ENCODE results near the gene THUMPD1.
"Not testable (repeated sequence)": the region's sequence is repeated elsewhere in the genome, so short reads cannot be mapped to it uniquely, and the experiment has no call there.

The THUMPD1 gene

DNA sequence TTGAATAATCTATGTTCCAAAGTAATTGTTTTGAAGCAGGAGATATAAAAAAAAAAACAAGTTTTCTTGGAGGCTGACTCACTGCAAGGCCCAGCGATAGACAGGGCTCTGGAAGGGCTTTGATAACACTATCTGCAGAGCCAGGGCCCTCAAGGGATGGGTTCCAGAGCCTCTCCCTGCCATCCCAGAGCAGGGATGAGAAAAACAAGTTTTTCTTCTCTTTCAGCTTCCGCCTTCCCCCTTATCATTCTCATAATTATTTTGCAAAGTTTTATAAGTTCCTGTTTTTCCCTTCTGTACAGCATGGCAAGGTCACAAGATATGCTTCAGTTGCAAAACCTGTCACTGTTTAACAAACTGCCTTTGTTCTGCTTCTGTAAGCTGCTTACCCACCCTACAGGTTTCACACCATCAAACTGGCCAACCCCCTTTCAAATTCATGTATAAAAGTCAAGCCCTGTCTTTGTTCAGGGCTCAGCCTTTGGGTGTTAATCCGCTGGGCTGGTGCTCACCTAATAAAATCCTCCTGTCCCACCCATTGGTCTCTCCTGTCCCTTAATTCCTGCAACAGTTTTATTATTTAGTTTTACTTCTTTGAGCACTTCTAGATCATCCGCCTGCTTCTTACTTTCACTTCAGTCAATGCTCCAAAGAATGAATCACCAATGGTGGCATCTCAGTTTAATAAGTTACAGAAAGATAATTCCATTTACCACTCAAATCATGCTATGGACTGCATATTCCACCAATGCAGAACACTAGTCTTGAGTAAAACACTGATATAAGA, 5.6 kb upstream of the THUMPD1 start:
- no peak for DNase-seq

DNA sequence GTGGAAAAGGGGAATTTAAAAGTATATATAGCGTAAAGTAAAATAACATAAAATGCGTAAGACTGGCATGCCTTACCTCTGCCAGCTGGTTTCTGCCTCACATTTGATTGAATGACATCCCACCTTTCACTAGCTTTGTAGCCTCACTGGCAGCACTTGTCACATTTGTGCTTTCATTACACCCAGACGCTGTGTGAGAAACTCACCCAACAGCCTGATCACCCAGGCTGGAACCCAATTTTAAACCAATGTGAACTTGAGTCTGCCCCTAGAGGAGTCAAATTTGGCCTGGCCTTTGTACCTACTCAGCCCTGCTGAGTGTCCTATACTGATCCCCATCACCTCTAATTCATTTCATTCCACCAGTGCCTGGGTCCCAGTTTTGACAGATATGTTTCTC, 4.8 kb upstream of the THUMPD1 start:
- DNase-seq, result no peak

DNA sequence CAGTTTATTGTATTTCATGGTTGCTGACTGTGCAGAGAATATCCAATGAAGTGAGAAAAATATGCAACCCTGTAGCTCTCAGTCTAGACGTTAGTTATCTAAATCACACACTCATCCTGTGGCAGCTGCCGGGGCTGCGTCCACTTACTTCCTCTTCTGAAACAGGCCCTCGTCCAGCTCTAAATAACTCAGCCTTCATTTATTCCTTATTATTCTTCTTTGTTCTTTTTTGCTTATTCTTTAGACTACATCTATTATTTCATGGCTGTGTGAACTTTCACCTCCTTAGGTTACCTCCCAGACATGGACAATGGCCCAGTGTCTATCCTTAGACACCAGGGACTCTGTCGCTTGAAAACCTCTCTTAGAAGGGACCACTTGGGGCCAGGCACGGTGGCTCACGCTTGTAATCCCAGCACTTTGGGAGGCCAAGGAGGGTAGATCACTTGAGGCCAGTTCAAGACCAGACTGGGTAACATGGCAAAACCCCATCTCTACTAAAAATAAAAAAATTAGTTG, 3.4 kb upstream of the THUMPD1 start:
- no peak for DNase-seq

DNA sequence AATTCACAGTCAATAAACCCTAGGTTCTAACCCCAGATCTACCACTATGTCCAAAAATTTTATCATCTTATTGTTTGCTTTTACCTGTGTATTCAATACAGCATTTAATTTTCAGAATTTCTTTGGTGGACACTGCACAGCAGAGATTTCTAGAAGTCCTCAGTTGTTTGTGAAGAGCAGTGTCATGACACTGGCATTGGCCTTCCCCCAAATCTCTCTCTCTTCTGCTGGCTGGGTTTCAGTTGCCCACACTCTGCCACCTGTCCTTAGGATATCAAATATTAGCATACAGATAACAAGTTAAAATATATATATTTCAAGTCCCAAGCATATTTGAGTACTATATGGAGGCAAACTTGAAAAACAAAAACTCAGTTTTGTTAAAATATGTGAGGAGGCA, 2.0 kb upstream of the THUMPD1 start:
- DNase-seq, result no peak

DNA sequence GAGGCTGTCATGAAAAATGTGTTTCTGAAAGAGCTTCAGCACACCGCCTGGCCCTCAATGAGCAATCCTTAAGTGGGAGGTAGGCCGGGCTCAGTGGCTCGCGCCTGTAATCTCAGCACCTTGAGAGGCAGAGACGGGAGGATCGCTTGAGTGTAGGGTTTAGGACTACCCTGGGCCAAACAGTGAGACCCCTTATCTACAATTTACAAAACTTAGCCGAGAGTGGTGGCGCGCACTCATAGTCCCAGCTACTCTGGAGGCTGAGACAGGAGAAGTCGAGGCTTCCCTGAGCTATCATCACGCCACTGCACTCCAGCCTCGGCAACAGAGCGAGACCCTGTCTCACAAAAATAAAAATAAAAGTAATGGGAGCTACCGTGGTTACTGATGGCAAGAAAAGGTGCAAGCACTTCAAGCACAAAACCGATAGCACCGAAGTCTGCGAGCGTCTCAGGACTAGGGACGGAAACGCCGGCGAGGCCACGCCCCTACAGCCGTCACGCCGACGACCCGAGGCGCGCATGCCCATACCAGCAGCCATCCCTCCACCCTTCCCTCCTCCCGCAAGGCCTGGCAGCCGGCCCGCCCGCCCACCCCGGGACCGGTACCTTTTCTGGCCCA, 607 bp downstream of the THUMPD1 start:
- peak; percentile 92 for DNase-seq

DNA sequence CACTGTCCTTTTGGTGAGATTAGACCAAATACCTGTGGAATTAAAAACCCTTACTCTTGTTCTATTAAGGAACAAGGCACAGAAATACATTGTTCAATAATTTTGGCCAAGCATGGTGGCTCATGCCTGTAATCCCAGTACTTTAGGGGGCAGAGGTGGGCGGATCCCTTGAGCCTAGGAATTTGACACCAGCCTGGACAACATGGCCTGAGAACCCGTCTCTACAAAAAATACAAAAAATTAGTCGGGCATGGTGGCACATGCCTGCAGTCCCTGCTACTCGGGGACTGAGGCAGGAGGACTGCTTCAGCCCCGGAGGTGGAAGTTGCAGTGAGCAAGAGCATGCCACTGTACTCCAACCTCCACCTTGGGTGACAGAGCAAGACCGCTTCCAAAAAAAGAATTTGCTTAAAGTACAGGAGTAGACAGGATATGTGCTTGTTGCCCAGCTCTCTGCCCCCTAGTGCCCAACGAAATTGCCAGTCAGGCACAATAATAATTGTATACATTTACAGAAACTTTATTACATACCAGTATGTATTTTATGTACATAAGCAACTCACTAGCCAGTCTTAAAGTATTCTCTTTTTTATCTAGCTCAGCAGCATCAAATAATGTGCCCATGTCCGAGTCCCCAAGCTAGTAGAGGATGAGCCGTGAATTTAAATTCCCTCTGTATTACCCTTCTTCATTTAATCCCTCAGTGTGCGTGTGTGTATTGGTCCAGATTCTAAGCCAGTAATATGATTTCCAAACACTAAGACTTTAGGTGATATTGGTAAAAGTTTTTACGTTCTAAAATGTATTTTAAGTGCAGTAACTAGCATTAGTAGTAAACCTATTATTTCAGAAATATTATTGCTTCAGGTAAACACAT, 1.4 kb downstream of the THUMPD1 start:
- DNase-seq, result peak; percentile 37

DNA sequence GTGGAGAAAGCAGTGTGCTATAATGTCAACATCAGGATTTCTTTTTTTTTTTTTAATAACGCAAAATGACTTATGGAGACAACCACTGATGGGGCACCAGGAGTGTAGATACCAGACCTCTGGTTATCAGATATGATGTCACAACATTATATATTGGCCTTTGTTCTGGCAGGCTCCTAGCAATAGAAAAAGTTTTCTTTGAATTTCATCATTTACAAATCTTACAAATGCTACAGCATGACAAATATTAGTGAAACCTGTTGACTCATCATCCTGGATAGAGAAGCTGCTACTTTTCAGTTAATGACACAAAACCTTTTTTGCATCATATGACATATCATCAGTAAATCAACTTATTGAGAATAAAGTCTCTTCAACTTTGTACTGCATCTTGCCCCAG, 6.1 kb downstream of the THUMPD1 start:
- DNase-seq, result peak; percentile 15

DNA sequence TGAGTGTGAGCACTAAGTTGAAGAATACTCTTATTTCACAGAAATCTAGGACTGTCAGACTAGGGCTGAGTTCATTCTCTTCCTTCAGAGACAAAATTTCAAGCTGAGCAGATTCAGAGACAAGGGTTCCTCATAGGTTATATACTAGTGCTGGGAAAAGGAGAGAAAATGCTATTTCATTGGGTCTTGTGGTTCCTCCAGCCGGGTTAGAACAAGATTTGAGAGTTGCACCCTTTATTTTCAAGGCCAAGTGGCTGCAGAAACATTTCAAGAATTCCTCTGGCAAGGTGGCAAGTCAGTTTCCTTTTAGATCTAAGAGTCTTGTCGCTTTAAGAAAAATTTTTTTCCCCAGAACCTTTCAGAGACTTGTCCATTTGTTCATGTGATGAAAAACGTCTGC, 6.8 kb downstream of the THUMPD1 start:
- DNase-seq, result no peak

DNA sequence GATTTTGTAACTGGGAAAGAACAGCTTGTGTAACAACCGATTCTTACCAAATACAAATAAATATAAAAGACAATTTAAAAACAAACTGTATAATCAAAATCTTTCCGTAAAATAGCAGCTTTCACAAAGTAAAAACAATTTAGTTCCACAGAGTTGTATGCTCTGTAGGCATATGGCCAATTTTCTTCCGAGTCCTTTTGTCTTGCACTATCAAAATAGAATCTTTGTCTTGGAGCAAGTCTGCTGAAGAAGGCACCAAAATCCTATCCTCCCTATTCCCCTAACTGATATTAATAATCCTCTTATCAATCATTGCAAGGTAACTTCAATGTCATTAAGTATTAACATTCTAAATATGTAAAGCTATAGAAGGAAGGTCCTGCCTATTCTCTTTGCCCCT, 7.6 kb downstream of the THUMPD1 start:
- DNase-seq, result no peak

DNA sequence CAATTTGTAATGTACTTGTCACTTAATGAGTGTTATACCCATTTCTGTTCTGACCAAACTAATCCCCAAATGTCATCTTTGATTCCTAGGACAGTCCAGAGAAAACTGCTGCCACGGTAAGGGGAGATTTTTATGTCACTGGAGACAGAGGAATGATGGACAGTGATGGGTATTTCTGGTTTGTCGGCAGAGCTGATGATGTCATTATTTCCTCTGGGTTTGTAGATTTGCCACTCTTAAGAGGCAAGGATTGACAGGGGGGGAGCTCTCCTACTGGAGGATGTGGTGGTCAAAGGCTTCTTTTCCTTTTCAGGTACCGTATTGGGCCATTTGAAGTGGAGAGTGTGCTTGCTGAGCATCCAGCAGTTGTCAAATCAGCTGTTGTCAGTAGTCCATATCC, 12.5 kb downstream of the THUMPD1 start:
- DNase-seq, result no peak

DNA sequence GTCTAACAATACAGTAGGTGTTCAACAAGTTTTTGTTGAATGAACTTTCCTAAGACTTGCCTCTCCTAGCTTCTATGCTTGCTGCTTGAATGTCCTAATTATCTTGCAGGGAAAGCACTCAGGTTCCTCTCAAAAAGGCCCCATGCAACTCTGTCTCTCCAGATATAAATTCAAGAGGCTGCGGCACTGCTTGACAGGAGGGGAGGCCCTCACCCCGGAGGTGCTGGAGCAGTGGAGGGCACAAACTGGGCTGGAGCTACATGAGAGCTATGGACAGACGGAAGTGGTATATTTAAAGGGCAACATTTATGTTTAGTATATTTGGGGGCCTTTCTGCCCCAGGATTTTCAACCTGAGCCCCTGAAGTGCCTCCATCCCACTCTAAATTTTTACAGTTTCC, 14.4 kb downstream of the THUMPD1 start:
- no peak for DNase-seq

DNA sequence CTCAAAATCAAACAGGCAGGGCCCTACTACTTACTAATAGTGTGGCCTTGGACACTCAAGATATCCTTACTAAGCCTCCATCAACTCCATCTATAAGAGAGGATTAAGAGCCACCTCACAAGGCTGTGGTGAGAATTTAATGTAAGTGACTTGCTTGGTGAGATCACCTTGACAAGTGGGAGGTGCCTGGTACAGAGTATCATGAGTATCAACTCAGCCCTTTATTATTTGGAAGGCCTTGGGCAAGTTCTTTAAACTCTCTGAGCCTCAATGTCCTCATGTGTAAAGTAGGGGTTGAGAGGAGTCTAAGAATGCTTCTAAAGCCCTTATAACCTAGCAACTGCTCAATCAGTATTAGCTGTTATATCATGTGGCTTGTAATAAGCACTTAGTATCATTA, 15.0 kb downstream of the THUMPD1 start:
- DNase-seq, result no peak

DNA sequence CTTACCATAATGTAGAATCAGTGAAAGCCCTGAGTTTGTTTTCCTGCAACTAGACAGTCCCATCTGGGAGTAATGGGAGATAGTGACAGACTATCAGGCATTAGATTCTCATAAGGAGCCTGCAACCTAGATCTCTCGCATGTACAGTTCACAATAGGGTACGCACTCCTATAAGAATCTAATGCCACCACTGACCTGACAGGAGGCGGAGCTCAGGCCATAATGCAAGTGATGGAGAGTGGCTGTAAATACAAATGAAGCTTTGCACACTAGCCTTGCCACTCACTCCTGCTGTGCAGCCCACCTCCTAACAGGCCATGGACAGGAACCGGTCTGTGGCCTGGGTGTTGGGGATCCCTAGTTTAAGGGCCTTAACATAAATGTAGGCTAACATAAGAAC, 21.4 kb downstream of the THUMPD1 start:
- no peak for DNase-seq

DNA sequence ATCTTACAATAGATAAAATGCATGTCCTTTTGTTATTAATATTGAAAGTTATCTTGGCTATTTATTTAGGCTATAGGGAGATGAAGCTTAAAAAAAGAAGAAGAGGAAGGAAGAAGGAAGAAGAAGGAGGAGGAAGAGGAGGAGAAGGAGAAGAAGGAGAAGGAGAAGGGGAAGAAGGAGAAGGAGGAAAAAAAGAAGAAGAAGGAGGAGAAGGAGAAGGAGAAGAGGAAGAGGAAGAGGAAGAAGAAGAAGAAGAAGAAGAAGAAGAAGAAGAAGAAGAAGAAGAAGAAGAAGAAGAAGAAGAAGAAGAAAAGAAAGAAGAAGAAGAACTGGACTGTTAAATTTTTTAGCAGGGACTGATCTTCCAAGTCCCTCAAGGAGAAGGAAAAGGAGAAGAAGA, 23.9 kb downstream of the THUMPD1 start:
- DNase-seq, result not testable (repeated sequence)

DNA sequence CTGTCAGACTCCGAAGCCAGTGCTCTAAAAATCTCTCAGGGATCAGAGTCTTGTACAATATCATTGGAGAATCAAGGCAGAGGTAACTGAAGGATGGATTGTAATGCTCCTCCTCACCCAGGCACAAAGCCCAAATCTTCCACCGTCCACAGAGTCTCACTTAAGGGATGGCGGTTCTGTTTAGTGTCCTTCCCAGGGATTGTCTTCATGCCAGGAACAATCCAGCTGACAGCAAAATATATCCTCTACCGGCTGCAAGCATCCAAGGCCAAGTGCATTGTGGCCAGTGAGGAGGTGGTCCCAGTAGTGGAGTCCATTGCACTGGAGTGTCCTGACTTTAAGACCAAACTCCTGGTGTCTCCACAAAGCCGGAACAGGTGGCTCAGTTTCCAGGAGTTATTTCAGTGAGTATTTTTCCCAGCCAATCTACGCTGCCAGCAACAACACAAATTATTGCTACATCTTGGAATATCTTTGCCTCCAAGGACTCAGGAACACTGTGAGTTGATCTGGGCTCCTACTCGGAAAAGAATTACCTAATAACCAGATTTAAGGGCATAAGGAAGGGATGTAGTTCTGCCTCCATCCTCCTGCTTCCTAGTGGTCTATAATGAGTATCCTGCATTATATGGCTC, 30.2 kb downstream of the THUMPD1 start:
- no peak for DNase-seq

DNA sequence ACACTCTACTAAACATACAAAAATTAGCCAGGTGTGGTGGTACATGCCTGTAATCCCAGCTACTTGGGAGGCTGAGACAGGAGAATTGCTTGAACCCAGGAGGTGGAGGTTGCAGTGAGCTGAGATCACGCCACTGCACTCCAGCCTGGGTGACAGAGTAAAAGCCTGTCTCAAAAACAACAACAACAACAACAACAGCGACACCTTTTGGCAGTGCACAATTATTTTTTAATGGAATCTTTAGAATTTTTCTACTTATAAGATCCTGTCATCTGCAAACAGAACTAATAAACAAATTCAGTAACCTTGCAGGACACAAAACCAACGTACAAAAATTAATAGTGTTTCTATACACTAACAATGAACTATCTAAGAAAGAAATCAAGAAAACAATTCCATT, 33.5 kb downstream of the THUMPD1 start:
- peak; percentile 37 for DNase-seq

DNA sequence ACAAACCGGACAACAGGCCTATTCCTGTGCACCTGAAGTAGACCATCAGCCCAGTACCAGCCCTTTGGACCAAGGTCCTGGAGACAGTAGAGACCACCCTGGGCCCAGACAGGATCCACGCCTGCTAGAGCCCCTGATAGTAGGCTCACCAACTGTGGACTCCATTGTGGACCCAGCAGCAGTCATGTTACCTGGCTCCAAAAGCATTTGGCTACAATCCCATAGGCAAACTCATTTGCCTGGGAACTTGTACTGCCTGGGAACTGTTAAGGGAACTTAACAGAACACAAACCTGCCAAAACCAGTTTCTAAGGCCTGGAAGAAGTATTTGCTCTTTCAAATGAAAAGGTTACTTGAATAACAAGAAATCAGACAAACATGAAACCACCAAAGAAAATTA, 34.2 kb downstream of the THUMPD1 start:
- DNase-seq, result no peak

DNA sequence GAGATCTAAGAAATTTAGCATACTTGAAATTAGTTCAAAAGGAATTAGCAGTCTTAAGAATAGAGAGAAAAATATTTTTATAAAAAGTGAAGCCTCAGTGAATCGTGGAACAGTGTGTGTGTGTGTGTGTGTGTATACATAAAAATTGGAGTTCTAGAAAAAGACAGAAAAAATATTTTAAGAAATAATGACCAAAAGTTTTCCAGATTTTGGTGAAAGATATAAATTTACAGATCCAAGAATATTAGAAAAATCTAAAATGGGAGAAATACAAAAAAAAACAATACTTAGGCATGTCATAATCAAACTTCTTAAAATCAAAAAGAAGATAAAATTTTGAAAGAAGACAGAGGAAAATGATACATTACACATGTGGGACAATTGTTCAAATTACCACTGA, 35.6 kb downstream of the THUMPD1 start:
- DNase-seq, result not testable (repeated sequence)

DNA sequence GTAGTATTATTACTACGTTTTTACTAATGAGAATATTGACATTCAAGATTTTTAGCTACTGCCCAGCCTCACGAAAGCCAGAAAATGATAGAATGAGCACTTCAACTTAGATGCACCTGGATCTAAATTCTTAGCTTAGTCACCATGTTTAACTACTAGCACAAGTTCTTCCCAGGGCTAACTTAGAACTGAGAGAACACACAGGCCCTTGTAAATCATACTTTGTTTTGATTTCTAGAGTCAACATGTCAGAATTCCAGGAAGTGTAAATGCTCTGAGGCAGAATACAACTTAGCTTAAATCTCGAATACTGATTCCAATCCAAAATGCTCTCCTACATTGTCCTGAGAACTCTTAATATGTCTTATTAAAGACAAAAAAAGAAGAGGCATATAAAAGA, 37.3 kb downstream of the THUMPD1 start:
- no peak for DNase-seq

DNA sequence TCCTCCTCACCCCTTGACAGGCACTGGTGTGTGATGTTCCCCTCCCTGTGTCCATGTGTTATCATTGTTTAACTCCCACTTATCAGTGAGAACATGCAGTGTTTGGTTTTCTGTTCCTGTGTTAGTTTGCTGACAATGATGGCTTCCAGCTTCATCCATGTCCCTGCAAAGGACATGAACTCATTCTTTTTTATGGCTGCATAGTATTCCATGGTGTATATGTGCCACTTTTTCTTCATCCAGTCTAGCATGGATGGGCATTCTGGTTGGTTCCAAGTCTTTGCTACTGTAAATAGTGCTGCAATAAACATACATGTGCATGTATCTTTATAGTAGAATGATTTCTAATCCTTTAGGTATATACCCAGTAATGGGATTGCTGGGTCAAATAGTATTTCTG, 39.9 kb downstream of the THUMPD1 start:
- DNase-seq, result not testable (repeated sequence)

DNA sequence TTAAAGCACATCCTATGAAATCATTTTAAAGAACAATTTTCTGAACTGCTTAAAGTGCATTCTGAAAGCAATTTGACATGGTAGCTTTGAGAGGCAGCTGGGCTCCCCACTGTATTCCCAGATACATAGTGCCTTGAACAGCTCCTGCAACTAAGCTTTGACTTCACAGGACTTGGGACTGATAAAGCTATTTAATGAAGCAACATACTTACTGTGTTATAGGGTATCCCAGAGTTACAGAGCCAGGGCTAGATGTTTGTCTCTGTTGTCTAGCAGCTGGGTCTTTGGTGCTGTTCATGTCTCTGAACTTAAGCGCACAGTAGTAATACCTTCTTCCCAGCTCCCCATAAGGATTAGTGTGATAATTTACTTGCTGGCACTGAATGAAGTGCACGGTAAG, 45.0 kb downstream of the THUMPD1 start:
- DNase-seq, result no peak

DNA sequence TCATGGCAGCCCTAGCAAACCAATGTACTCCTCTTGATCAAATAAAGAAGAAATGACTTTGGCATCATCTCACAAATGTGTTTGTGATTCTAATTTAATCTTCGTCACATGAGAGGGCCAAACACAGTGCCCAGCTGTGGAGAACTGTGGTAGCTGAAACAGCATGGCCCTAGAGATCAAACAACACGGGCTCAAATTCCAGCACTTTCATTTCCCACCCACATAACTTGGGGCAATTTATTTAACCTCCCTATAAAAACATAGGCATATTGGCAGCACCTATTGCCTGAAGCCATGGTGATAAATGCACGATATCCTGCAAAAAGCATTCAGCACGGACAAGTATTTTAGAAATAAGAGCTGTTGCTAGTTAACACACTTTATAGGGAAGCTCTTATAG, 46.6 kb downstream of the THUMPD1 start:
- no peak for DNase-seq

DNA sequence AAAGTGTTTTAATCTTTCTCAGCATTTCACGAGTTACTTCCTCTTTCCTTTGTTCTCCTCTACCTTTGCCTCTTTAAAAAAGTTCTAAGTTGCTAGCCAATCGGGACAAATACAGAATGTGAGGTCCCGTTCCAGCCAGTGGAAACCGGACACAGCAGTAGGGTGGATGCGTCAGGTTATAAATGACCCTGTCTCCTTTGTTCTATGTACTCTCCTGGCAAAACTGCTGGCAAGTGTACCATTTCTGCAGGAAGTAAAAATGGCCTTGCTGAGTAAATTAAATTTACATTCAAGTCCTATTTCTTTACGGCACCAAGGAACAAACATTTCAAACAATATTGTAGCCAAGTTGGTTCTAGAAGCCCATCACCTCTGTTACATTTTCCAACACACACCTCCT, 47.5 kb downstream of the THUMPD1 start:
- not testable (repeated sequence) for DNase-seq
